Activated T-helper 1 cell treated with anti-CD3 and anti-CD28 coated beads, Interleukin-12 subunit alpha, Interleukin-12 subunit beta, Interleukin-2, Interleukin-4 antibody, amounts not matched to agents 30 ng/mL and 10 ng/mL and 1 ng/mL, durations not matched to agents 14 hours and 24 hours and 36 hours (primary cell): ENCODE data around the gene TMEM212. TPM values are rescaled to one million over a fixed set of nuclear protein-coding genes. Genes with fewer than 3 reads are reported as not detected.

Experiments
- DNase-seq: peaks from one replicate; pipeline ENCODE4 v3.0.0; 2021; ENCODE audit warnings: low spot score
- H3K27ac Mint-ChIP-seq: one replicate; pipeline ENCODE4 v1.8.0; 2021; ENCODE audit warnings: mild to moderate bottlenecking, mixed read lengths
- H3K27me3 Mint-ChIP-seq: one replicate; pipeline ENCODE4 v1.8.0; 2022; ENCODE audit warnings: mild to moderate bottlenecking, moderate library complexity, mixed read lengths; ENCODE audit not compliant: insufficient read depth
- H3K36me3 Mint-ChIP-seq: one replicate; pipeline ENCODE4 v1.8.0; 2021; ENCODE audit warnings: low read depth, mixed read lengths
- H3K4me1 Mint-ChIP-seq: one replicate; pipeline ENCODE4 v1.8.0; 2021; ENCODE audit warnings: low read depth, mixed read lengths
- H3K4me3 Mint-ChIP-seq: one replicate; pipeline ENCODE4 v1.8.0; 2021; ENCODE audit warnings: mild to moderate bottlenecking, moderate library complexity, mixed read lengths
- H3K9me3 Mint-ChIP-seq: one replicate; pipeline ENCODE4 v1.8.0; 2021; ENCODE audit warnings: mixed read lengths
- intact Hi-C: fragments of 100-400 bp; cut with micrococcal nuclease; formaldehyde crosslinking; loops from one replicate; pipeline ENCODE4 v1.15.1; 2024
- total RNA-seq: library from RNA; stranded (reverse); gene quantifications from 2 replicates; pipeline ENCODE4 v1.2.3, GENCODE V29; 2022

TMEM212 gene
- total RNA-seq, 1 donor from 2014 or later = not detected

DNA sequence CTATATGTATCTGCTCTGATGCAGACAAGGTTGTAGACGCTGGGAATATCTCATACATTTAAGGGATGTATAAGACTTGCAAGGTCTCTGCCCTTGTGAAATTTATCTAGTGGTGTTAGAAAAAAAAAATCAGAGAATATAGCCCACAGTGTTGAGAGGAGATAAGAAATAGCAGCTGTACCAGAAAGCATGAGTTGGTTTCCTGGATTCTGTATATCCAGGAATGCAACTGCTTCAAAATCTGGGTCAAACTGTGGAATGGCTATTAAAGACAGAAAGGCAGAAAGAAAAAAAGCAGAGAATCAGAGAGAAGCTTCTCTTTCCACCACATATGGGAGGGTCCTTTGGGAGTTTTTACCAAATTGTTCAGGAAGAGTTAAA lies 1.5 kb upstream of the TMEM212 start:
- Mint-ChIP-seq H3K4me3 (no peak overlapping the region), H3K9me3 (peaks cover 5% of the 10 kb centered on the region), H3K4me1 (peaks cover 11% of the 10 kb centered on the region), H3K27me3 (peaks cover 27% of the 10 kb centered on the region), H3K36me3 (no peaks in the 10 kb centered on the region), H3K27ac (no peak overlapping the region)
- intact Hi-C loops = loop anchor here (10.0 kb wide), 2 partner anchors 263 to 587 kb away; no protein-coding TSS in a partner anchor
- no peak for DNase-seq

DNA sequence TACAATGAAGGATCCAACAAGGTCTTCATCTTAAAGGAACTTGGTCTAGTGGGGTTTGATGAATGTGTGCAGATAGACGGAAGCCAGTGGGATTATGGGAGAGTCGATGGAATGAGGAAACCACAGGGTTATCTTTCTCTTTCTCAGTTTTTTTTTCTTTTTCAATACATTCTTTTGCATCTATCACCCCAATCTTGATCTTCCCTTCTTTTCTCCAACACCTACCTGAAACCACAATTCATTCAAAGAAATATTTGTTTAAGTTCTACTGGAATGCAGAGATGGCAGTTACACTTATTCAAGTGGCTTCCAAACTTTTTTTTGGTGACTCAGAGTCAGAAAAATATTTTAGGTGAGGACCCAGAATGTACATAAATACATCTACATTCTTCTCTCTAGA lies 1.7 kb downstream of the TMEM212 start:
- peaks cover 8% of the 10 kb centered on the region for H3K9me3 Mint-ChIP-seq
- no peak overlapping the region for H3K4me3 Mint-ChIP-seq
- DNase-seq = no peak
- peaks cover 20% of the 10 kb centered on the region for H3K4me1 Mint-ChIP-seq
- H3K27me3 Mint-ChIP-seq = peaks cover 23% of the 10 kb centered on the region
- H3K27ac Mint-ChIP-seq = no peak overlapping the region
- peaks cover 2% of the 10 kb centered on the region for H3K36me3 Mint-ChIP-seq
- intact Hi-C loops = loop anchor here (10.0 kb wide), 2 partner anchors 260 to 590 kb away; no protein-coding TSS in a partner anchor

DNA sequence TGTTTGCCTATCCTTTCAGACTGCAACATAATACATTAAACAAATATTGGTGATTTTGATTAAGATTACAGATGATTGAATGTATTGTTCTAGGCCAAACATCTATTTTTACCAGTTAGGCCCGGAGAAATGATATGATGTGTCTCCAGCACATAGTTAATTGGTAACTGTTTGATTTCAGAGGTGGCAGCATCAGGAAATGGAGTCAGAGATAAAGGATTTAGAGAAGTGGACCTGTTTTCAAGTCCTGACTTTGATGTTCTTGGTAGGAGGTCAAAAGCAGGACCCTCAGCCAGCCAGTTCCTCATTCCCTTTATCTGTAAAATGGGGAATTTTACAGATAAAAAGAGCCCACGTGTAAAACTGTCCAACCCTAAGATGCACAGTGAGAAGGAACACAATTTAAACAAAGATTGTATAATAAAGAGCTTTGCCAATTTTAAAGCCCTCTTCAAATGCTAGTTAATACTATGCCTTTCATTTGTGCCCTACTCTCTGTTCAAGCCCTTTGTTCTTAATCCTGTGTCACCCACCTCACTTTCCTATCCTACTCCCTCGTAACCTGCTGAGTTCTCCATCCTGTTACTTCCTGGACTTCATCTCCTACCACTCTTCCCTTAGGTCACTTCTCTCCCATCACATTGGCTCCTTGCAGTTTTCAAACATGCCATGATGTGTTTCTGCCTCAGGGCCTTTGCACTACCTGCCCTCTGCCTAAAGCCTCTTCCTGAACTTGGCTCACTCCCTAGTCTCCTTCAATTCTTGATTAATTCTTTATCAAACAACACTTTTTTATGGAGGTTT lies 2.5 kb downstream of the TMEM212 start:
- Mint-ChIP-seq H3K27ac (no peak overlapping the region), H3K36me3 (peaks cover 2% of the 10 kb centered on the region)
- intact Hi-C loops = loop anchor here (1.0 to 10.0 kb wide), 6 partner anchors 31 to 591 kb away; partner anchors contain the start of genes FNDC3B and PLD1

DNA sequence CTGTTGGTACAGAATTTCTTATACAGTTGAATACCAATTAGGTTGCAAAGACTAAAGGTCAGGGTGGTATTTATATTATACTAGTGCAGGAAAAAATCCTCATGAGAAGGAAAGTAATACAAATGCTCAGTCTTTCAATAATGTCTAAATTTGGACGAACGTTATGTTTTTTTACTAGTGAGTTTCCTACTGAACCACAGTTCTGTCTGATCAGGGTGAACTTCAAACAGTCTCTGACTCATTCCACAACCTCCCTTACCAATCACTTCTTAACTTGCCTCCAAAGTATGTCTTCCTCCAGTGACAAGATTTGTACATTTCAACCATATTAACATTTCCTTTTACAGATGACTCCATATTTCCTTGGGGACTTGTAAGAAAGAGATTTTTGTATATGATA lies 3.4 kb downstream of the TMEM212 start:
- Mint-ChIP-seq H3K4me1 (peaks cover 20% of the 10 kb centered on the region), H3K36me3 (peaks cover 2% of the 10 kb centered on the region), H3K9me3 (peaks cover 8% of the 10 kb centered on the region), H3K4me3 (no peak overlapping the region), H3K27ac (no peak overlapping the region), H3K27me3 (peaks cover 11% of the 10 kb centered on the region)
- intact Hi-C loops = loop anchor here (1.0 to 10.0 kb wide), 6 partner anchors 30 to 592 kb away; partner anchors contain the start of genes FNDC3B and PLD1
- DNase-seq = peak; percentile 7

More for the DNA sequence above, 2.5 kb downstream of the TMEM212 start:
- DNase-seq = no peak
- Mint-ChIP-seq H3K9me3 (peaks cover 8% of the 10 kb centered on the region), H3K4me1 (peaks cover 20% of the 10 kb centered on the region), H3K27me3 (peaks cover 20% of the 10 kb centered on the region), H3K4me3 (no peak overlapping the region)

DNA sequence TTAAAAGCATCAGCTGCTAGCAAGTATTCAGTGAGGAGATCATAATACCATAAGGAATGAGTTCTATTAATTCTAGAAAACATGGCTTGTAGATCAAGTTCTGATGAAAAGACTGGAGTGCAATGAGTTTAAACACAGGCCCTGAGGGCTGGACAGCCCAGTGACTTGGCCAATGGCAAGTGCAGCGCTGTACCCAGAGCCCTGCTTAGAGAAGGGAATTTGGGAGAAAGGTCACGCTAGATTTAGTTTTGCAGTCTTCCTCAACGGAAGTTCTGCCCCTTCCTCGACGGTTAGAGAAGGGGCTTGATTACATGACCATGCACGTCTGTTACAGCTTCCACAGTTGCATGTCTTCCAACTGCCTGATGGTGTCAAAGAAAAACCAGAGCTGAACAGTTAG lies 4.0 kb downstream of the TMEM212 start:
- peaks cover 20% of the 10 kb centered on the region for H3K4me1 Mint-ChIP-seq
- H3K27me3 Mint-ChIP-seq = peaks cover 10% of the 10 kb centered on the region
- intact Hi-C loops = loop anchor here (1.0 to 10.0 kb wide), 6 partner anchors 33 to 592 kb away; partner anchors contain the start of genes FNDC3B and PLD1
- H3K9me3 Mint-ChIP-seq = peaks cover 8% of the 10 kb centered on the region
- H3K36me3 Mint-ChIP-seq = peaks cover 2% of the 10 kb centered on the region
- H3K27ac Mint-ChIP-seq = no peak overlapping the region
- no peak for DNase-seq
- no peak overlapping the region for H3K4me3 Mint-ChIP-seq

DNA sequence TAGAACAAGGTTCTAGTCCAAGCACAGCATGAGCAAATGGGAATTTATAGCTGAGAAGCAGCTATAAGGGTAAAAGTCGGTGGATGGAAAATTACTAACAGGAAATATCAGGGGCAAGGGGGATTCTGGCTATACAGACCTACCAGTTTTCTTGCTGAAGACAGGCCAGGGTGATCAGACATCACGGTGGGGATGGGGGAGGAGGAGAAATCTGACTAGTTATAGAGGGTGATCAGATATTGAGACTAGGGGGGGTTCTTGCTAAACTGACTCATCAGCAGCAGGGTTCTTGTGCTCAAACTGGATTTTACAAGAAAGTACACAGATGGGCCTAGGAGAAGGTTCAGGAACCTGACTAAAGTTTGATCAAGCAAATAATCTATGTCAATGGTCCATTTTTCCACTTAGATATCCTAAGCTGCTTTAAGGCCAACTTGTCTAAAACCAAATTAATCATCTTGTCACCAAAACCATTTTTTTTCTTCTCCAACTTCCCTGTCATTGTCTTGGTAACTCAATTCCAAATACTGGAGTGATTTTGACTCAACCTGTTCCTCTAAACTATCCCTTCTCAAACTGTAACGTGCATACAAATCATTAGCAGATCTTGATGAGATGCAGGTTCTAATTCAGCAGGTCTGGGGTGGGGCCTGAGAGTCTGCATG lies 4.6 kb downstream of the TMEM212 start:
- peaks cover 20% of the 10 kb centered on the region for H3K4me1 Mint-ChIP-seq
- peaks cover 12% of the 10 kb centered on the region for H3K9me3 Mint-ChIP-seq
- H3K36me3 Mint-ChIP-seq = peaks cover 2% of the 10 kb centered on the region
- intact Hi-C loops = loop anchor here (1.0 to 10.0 kb wide), 6 partner anchors 33 to 593 kb away; partner anchors contain the start of genes FNDC3B and PLD1
- no peak overlapping the region for H3K27ac Mint-ChIP-seq
- peaks cover 12% of the 10 kb centered on the region for H3K27me3 Mint-ChIP-seq
- no peak for DNase-seq
- H3K4me3 Mint-ChIP-seq = no peak overlapping the region

DNA sequence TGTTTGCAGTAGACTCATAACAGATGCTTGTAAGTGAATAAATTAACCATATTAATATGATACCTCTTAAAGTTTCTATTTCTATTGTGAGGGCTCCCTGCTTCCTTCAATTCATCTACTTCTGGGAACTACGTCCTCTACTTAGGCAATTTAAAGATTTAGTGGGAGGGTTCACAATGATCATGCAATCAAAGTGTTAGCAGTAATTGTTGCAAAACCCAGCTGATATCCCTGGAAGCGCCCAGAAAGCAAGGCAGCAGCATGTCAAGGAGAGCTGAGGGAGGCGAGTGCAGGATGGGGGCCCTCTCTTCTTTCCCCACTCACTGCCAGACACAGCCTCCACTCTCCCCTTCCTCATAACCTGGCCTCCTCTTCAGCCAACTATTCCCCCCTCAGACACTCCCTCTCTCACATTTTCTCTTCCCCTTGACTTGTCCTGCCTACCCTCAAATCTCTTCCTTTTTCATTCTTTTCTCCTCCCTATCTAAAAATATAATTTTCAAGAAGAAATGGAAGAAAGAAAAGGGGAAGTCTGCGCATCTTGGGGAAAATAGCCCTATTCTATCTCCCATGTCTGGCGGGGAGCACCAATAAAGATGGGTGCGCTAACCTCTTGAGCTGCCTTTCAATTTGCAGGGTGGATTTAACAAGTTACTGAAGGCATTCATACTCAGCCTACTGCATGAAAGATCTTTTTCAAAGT lies 6.6 kb downstream of the TMEM212 start:
- intact Hi-C loops = loop anchor here (10.0 kb wide), 2 partner anchors 255 to 595 kb away; no protein-coding TSS in a partner anchor

DNA sequence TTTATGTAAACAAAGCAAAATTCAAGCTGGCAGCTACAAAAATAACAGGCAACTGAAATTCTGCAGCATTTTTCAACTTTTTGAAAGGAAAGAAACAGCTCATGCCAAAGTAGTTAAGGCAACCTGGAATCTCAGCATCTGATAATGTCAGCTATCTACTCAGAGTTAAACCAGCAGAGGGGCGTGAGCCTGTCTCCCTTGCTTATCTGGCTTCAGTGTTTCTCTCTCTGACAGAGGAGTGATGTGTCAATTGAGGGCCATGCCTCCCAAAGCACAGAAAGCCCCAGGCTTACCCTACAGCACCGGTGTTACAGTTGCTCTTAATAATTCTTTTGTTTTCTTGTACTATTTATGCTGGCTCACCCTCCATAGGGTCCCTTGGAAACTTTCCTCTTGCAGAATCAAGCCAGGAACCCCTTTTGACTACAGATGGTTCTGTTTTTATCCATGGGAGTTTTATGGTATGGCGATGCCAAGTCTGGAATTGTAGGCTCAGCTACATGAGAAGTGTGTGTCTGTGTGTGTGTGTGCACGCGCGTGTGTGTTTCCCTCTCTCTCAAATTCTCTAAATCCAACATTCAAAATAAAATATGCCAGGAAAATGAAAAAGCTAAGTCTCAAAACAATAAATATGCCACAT lies 7.3 kb downstream of the TMEM212 start:
- Mint-ChIP-seq H3K27me3 (peaks cover 12% of the 10 kb centered on the region), H3K9me3 (peaks cover 30% of the 10 kb centered on the region), H3K36me3 (peaks cover 2% of the 10 kb centered on the region), H3K4me1 (peaks cover 20% of the 10 kb centered on the region), H3K4me3 (no peak overlapping the region), H3K27ac (no peak overlapping the region)
- intact Hi-C loops = no loop called here
- DNase-seq = no peak

More for the DNA sequence above, 6.6 kb downstream of the TMEM212 start:
- DNase-seq = no peak
- Mint-ChIP-seq H3K27me3 (peaks cover 12% of the 10 kb centered on the region), H3K4me1 (peaks cover 20% of the 10 kb centered on the region), H3K27ac (no peak overlapping the region), H3K9me3 (peaks cover 30% of the 10 kb centered on the region), H3K4me3 (no peak overlapping the region), H3K36me3 (peaks cover 2% of the 10 kb centered on the region)

DNA sequence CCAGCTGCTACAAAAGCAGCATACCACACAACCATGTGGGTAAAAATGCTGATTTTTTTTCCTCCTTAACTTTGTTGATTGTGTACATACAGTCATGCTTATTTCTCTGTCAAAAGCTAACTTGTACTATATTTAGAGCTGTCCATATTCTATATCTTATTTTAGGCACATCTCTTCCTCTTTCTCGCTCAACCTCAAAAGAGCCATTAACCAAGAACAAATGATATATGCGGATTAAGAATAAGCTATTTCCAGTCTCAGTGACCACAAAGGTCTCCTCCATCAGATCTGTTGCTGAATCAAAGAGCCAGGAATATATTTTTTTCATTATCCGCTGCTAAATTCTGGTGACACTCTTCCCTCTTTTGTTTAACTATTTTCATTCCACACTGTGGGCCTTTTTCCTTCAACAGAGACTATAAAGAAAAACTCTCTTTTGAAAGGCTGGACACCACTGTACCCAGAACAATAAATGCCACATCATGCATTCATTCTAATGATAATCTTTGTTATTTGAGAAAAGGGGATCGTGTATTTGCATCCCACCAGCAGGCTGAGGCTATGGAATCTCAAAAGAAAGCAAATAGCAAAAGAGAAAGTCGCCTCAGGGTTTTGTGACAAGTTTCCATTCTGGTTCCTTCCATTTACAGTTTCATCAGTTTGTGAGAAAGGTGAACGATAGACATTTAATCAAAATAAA lies 8.0 kb downstream of the TMEM212 start:
- no peak overlapping the region for H3K27ac Mint-ChIP-seq
- DNase-seq = no peak
- H3K4me1 Mint-ChIP-seq = peaks cover 14% of the 10 kb centered on the region
- peaks cover 12% of the 10 kb centered on the region for H3K27me3 Mint-ChIP-seq
- H3K4me3 Mint-ChIP-seq = no peak overlapping the region
- H3K36me3 Mint-ChIP-seq = peaks cover 2% of the 10 kb centered on the region
- intact Hi-C loops = no loop called here
- peaks cover 27% of the 10 kb centered on the region for H3K9me3 Mint-ChIP-seq

DNA sequence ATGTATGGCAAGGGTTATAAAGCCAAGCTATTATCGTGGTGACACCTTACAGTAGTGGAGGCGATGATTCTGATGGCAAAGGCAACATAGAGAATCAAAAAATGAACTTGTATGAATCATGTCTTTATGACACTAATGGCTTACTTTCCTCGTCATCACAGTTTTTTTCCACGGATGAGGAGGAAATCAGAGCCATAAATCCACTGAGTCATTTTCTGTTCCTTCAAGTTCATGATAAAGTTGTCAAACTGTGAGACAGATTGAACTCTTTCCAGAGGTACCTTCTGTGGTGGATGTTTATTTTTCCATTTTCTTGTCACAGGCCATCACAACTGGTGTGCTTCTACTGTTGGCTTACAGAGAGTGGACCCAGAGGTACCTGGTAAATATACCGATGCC lies 8.5 kb downstream of the TMEM212 start:
- Mint-ChIP-seq H3K9me3 (peaks cover 25% of the 10 kb centered on the region), H3K36me3 (peaks cover 2% of the 10 kb centered on the region), H3K27me3 (peaks cover 12% of the 10 kb centered on the region), H3K27ac (no peak overlapping the region), H3K4me1 (peaks cover 8% of the 10 kb centered on the region), H3K4me3 (no peak overlapping the region)
- DNase-seq = no peak
- intact Hi-C loops = no loop called here

DNA sequence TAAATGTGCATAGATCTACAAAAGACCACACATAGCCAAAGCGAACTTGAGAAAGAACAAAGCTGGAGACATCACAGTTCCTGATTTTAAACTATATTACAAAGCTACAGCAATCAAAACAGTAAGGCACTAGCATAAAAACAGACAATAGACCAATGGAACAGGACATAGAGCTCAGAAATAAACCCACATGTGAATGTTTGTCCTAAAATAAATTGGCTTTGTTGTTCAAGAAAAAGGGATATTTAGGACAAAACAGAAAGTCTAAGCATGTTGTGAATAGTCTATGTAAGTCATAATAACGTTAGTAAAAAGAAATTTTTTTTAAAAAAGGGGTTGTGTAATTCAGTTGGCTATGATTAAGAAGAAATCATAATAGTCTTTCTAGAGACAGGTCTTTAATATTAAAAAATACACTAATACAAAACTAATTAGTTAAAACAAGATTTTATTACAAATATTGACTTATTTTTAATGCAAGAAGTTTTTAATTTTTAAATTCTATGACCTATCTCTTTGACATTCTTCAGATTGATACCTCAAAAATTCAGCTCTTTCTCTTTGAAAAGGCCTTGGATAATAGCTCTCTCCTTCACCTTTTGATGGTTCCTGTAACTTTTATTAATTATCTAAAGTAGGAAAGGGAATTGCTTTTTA lies 11.6 kb downstream of the TMEM212 start:
- intact Hi-C loops = no loop called here

More for the DNA sequence above, 11.6 kb downstream of the TMEM212 start:
- Mint-ChIP-seq H3K9me3 (peaks cover 33% of the 10 kb centered on the region), H3K4me3 (no peak overlapping the region), H3K4me1 (no peaks in the 10 kb centered on the region), H3K36me3 (no peaks in the 10 kb centered on the region), H3K27me3 (peaks cover 6% of the 10 kb centered on the region), H3K27ac (no peak overlapping the region)
- DNase-seq = no peak
